Measurements from ENCODE around the gene CARD10. TPM values are rescaled to one million over a fixed set of nuclear protein-coding genes. Genes with fewer than 3 reads are reported as not detected.

The CARD10 gene
- total and polyA plus RNA-seq, 2 of the 13 experiments (the other 11 are each of a cell fraction or from before 2014, with no cell fraction given) = 35.2 to 55.8 TPM

GRCh38 chr22:37501610-37502341 is 17.4 kb downstream of the CARD10 start (continued):
- peak; percentile 56; the same call in 1 of the 2 replicates for TF ChIP-seq ZBTB10 (CRISPR knock-in tag; IDR thresholded peaks at IDR 0.05; ENCODE audit: borderline replicate concordance)
- TF ChIP-seq MED1 (CRISPR knock-in tag; IDR thresholded peaks at IDR 0.05) = peak; percentile 99
- TF ChIP-seq POLR2G (IDR thresholded peaks at IDR 0.05; ENCODE audit: low read depth, low read length) = peak; percentile 10; the same call in 1 of the 2 replicates
- no peak for TF ChIP-seq SYNCRIP (IDR thresholded peaks at IDR 0.05; ENCODE audit: insufficient read depth, low read depth, low read length)
- peak; percentile 89; the same call in 1 of the 2 replicates for TF ChIP-seq TRIM24 (CRISPR knock-in tag; IDR thresholded peaks at IDR 0.05)
- no peak for TF ChIP-seq ZNF550 (CRISPR knock-in tag; IDR thresholded peaks at IDR 0.05; ENCODE audit: borderline replicate concordance)
- peak; percentile 72 for TF ChIP-seq ZNF691 (CRISPR knock-in tag; IDR thresholded peaks at IDR 0.05; ENCODE audit: borderline replicate concordance, low read depth)
- TF ChIP-seq GMEB2 (CRISPR knock-in tag; IDR thresholded peaks at IDR 0.05; ENCODE audit: low read depth) = peak; percentile 34; the same call in 1 of the 2 replicates
- TF ChIP-seq KLF9 (CRISPR knock-in tag; IDR thresholded peaks at IDR 0.05; ENCODE audit: low read depth) = peak; percentile 82; the same call in 1 of the 2 replicates
- peak; percentile 71; the same call in 1 of the 2 replicates for TF ChIP-seq ZMYM4 (CRISPR knock-in tag; IDR thresholded peaks at IDR 0.05)
- peak; percentile 26; the same call in 1 of the 2 replicates for TF ChIP-seq SMC3 (IDR thresholded peaks at IDR 0.05; ENCODE audit: low read length)
- no peak; the same call in 1 of the 2 replicates for TF ChIP-seq RFX5 (IDR thresholded peaks at IDR 0.05; ENCODE audit: low read depth, low read length)
- peak; percentile 77 for TF ChIP-seq FOXK2 (IDR thresholded peaks at IDR 0.05)
- no peak for TF ChIP-seq ZBTB1 (CRISPR knock-in tag; IDR thresholded peaks at IDR 0.05; ENCODE audit: borderline replicate concordance)
- peak; percentile 95 for TF ChIP-seq ZNF703 (CRISPR knock-in tag; IDR thresholded peaks at IDR 0.05; ENCODE audit: borderline replicate concordance)
- TF ChIP-seq ZNF251 (CRISPR knock-in tag; IDR thresholded peaks at IDR 0.05) = peak; percentile 87; the same call in 1 of the 2 replicates
- TF ChIP-seq FOXA3 (CRISPR knock-in tag; IDR thresholded peaks at IDR 0.05) = peak; percentile 96
- peak; percentile 83 for TF ChIP-seq SIX4 (CRISPR knock-in tag; IDR thresholded peaks at IDR 0.05)
- peak; percentile 57; the same call in 1 of the 2 replicates for TF ChIP-seq CEBPG (CRISPR knock-in tag; IDR thresholded peaks at IDR 0.05)
- TF ChIP-seq ZBTB7A (CRISPR knock-in tag; IDR thresholded peaks at IDR 0.05) = peak; percentile 96
- peak; percentile 100 for TF ChIP-seq PAXIP1 (CRISPR knock-in tag; conservative IDR thresholded peaks at IDR 0.05)
- TF ChIP-seq NAIF1 (CRISPR knock-in tag; IDR thresholded peaks at IDR 0.05; ENCODE audit: borderline replicate concordance) = peak; percentile 91; the same call in 1 of the 2 replicates

All from HepG2 (cell line).